GM12878 (cell line): ENCODE measurements around the gene PATL1. TPM values are rescaled to one million over a fixed set of nuclear protein-coding genes. Genes with fewer than 3 reads are reported as not detected.

Experiments used
- ATF2 ChIP-seq: IDR thresholded peaks from 2 replicates; pipeline ENCODE4 v1.6.1; 2012; ENCODE audit warnings: low read length, inconsistent platforms
- BRCA1 ChIP-seq: IDR thresholded peaks from 2 replicates; pipeline ENCODE4 v1.6.1; 2011; ENCODE audit warnings: low read depth, low read length, improper control_type of control experiment
- CHD1 ChIP-seq: IDR thresholded peaks from 2 replicates; pipeline ENCODE4 v1.6.1; 2012; ENCODE audit warnings: low read depth, low read length, improper control_type of control experiment
- CREB1 ChIP-seq: IDR thresholded peaks from 2 replicates; pipeline ENCODE4 v1.6.1; 2012; ENCODE audit warnings: low read depth, mild to moderate bottlenecking, inconsistent platforms
- CREM ChIP-seq: IDR thresholded peaks from 2 replicates; pipeline ENCODE4 v1.6.1; 2014; ENCODE audit warnings: antibody characterized with exemption, low read depth
- ETV6 ChIP-seq, 2 experiments: fragments of 450-650 bp in 1 of 2; IDR thresholded peaks in 1 of 2; conservative IDR thresholded peaks in 1 of 2; 2 replicates each; pipeline ENCODE4 v1.6.1; 2014; ENCODE audit warnings: antibody characterized with exemption in 1 of 2, borderline replicate concordance in 1 of 2, low read depth in 1 of 2, mild to moderate bottlenecking in 1 of 2, moderate library complexity in 1 of 2
- HDAC2 ChIP-seq: fragments of 200-600 bp; sonication (generic); IDR thresholded peaks from 2 replicates; pipeline ENCODE4 v1.6.1; 2017
- IRF4 ChIP-seq: IDR thresholded peaks from 2 replicates; pipeline ENCODE4 v1.6.1; 2011; ENCODE audit warnings: low read depth, low read length
- KDM1A ChIP-seq: fragments of 200-600 bp; sonication (generic); IDR thresholded peaks from 2 replicates; pipeline ENCODE4 v1.6.1; 2016; ENCODE audit warnings: borderline replicate concordance
- MEF2B ChIP-seq: fragments of 450-650 bp; IDR thresholded peaks from 2 replicates; pipeline ENCODE4 v1.6.1; 2018; ENCODE audit warnings: mild to moderate bottlenecking, moderate library complexity; ENCODE audit not compliant: partially characterized antibody, poor library complexity, severe bottlenecking
- MYB ChIP-seq: fragments of 150-350 bp; IDR thresholded peaks from 2 replicates; pipeline ENCODE4 v1.6.1; 2014; ENCODE audit warnings: mild to moderate bottlenecking, low read depth, low read length, borderline replicate concordance
- MYC ChIP-seq: IDR thresholded peaks from 2 replicates; pipeline ENCODE4 v1.6.1; 2011; ENCODE audit warnings: mild to moderate bottlenecking, low read length, moderate library complexity, inconsistent platforms; ENCODE audit not compliant: insufficient read depth, insufficient replicate concordance, insufficient read length, severe bottlenecking
- NRF1 ChIP-seq: conservative IDR thresholded peaks from 2 replicates; pipeline ENCODE4 v1.6.1; 2011; ENCODE audit warnings: mild to moderate bottlenecking, low read depth, low read length, improper control_type of control experiment
- RAD21 ChIP-seq: IDR thresholded peaks from 2 replicates; pipeline ENCODE4 v1.6.1; 2011; ENCODE audit warnings: mild to moderate bottlenecking, low read depth, low read length, moderate library complexity; ENCODE audit not compliant: insufficient read depth
- SMAD5 ChIP-seq: IDR thresholded peaks from 2 replicates; pipeline ENCODE4 v1.6.1; 2016; ENCODE audit warnings: antibody characterized with exemption, low read depth
- SPI1 ChIP-seq: IDR thresholded peaks from 2 replicates; pipeline ENCODE4 v1.6.1; 2011; ENCODE audit warnings: low read depth, mild to moderate bottlenecking, low read length, moderate library complexity, borderline replicate concordance; ENCODE audit not compliant: insufficient read depth
- STAT1 ChIP-seq: fragments of 450-650 bp; conservative IDR thresholded peaks from 2 replicates; pipeline ENCODE4 v1.6.1; 2014; ENCODE audit warnings: antibody characterized with exemption, mild to moderate bottlenecking
- TCF3 ChIP-seq: IDR thresholded peaks from 2 replicates; pipeline ENCODE4 v1.6.1; 2012; ENCODE audit warnings: low read depth, mild to moderate bottlenecking, low read length, borderline replicate concordance; ENCODE audit not compliant: insufficient read depth
- USF1 ChIP-seq: IDR thresholded peaks from 2 replicates; pipeline ENCODE4 v1.6.1; 2011; ENCODE audit warnings: borderline replicate concordance, low read depth, mild to moderate bottlenecking, moderate library complexity, mixed read lengths, low read length; ENCODE audit not compliant: insufficient read depth; ENCODE audit errors: extremely low read length
- ZBED1 ChIP-seq: IDR thresholded peaks from 2 replicates; pipeline ENCODE4 v1.6.1; 2016; ENCODE audit warnings: borderline replicate concordance
- polyA plus RNA-seq, 11 experiments: library from polyadenylated mRNA; depleted of rRNA in 4 of 11; unstranded in 6 of 11; stranded (reverse) in 5 of 11; fragments of >200 nt; fragmentation: Nextera tagmentation in 4 of 11; fragmentation: Illumina TruSeq in 1 of 11; extraction: Ambion mirVana in 4 of 11; extraction: Trizol in 1 of 11; gene quantifications; 1 replicate in 1 of 11; 2 replicates in 10 of 11; pipeline versions ENCODE4 v1.2.1 to v1.2.3, GENCODE V29; 2011 to 2016; ENCODE audit warnings: inconsistent platforms in 2 of 11, missing spikeins in 2 of 11, low read depth in 1 of 11
- total RNA-seq, 4 experiments: library from RNA; depleted of rRNA in 3 of 4; stranded (reverse); fragments of >200 nt in 3 of 4; fragmentation: Illumina TruSeq in 1 of 4; extraction: Trizol in 1 of 4; gene quantifications; 2 replicates each; pipeline versions ENCODE4 v1.2.1 to v1.2.3, GENCODE V29; 2013 to 2021
- TF ChIP-seq, protein P1 (sequence below): fragments of 450-650 bp; formaldehyde crosslinking; IDR thresholded peaks from 2 replicates; pipeline ENCODE4 v1.5.0; 2022; ENCODE audit warnings: mild to moderate bottlenecking, missing genetic modification characterization
- TF ChIP-seq, protein P2 (sequence below): fragments of 450-650 bp; conservative IDR thresholded peaks from 2 replicates; pipeline ENCODE4 v1.6.1; 2017; ENCODE audit warnings: mild to moderate bottlenecking, moderate library complexity

PATL1 gene
- total and polyA plus RNA-seq, 10 of the 15 experiments (the other 5 are each of a cell fraction or from before 2014, with no cell fraction given) = 5.3 to 62.0 (median 14.9) TPM

- TF ChIP-seq BRCA1 (no peak), SPI1 (no peak), HDAC2 (no peak), USF1 (peak; percentile 45), MYB (no peak), CREB1 (peak; percentile 97), STAT1 (peak; percentile 72; the same call in 1 of the 2 replicates), KDM1A (no peak), MEF2B (no peak), IRF4 (no peak), RAD21 (no peak), CREM (peak; percentile 96), ZBED1 (no peak), CHD1 (no peak), ETV6 (conservative IDR thresholded peaks at IDR 0.05 in 1 of 2, IDR thresholded peaks at IDR 0.05 in 1 of 2; ENCODE audit: borderline replicate concordance in 1 of 2, low read depth in 1 of 2) (no peak), TCF3 (no peak), NRF1 (peak; percentile 15; the same call in 1 of the 2 replicates), SMAD5 (no peak), MYC (no peak), ATF2 (no peak)
- TF ChIP-seq, protein P1, sequence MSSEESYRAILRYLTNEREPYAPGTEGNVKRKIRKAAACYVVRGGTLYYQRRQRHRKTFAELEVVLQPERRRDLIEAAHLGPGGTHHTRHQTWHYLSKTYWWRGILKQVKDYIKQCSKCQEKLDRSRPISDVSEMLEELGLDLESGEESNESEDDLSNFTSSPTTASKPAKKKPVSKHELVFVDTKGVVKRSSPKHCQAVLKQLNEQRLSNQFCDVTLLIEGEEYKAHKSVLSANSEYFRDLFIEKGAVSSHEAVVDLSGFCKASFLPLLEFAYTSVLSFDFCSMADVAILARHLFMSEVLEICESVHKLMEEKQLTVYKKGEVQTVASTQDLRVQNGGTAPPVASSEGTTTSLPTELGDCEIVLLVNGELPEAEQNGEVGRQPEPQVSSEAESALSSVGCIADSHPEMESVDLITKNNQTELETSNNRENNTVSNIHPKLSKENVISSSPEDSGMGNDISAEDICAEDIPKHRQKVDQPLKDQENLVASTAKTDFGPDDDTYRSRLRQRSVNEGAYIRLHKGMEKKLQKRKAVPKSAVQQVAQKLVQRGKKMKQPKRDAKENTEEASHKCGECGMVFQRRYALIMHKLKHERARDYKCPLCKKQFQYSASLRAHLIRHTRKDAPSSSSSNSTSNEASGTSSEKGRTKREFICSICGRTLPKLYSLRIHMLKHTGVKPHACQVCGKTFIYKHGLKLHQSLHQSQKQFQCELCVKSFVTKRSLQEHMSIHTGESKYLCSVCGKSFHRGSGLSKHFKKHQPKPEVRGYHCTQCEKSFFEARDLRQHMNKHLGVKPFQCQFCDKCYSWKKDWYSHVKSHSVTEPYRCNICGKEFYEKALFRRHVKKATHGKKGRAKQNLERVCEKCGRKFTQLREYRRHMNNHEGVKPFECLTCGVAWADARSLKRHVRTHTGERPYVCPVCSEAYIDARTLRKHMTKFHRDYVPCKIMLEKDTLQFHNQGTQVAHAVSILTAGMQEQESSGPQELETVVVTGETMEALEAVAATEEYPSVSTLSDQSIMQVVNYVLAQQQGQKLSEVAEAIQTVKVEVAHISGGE (CRISPR knock-in tag) = no peak
- TF ChIP-seq, protein P2, sequence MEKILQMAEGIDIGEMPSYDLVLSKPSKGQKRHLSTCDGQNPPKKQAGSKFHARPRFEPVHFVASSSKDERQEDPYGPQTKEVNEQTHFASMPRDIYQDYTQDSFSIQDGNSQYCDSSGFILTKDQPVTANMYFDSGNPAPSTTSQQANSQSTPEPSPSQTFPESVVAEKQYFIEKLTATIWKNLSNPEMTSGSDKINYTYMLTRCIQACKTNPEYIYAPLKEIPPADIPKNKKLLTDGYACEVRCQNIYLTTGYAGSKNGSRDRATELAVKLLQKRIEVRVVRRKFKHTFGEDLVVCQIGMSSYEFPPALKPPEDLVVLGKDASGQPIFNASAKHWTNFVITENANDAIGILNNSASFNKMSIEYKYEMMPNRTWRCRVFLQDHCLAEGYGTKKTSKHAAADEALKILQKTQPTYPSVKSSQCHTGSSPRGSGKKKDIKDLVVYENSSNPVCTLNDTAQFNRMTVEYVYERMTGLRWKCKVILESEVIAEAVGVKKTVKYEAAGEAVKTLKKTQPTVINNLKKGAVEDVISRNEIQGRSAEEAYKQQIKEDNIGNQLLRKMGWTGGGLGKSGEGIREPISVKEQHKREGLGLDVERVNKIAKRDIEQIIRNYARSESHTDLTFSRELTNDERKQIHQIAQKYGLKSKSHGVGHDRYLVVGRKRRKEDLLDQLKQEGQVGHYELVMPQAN = no peak; the same call in none of the 2 replicates
Observed at GRCh38 chr11:59615637-59616395, 53.0 kb downstream of the PATL1 start, which contains the start of gene OSBP (continued).
